Osteoblast (primary cell): ENCODE results near the gene SPANXD. TPM values are rescaled to one million over a fixed set of nuclear protein-coding genes. Genes with fewer than 3 reads are reported as not detected.

Source experiments
- DNase-seq: peaks from one replicate; pipeline ENCODE4 v3.0.0; 2011; ENCODE audit warnings: low spot score, mixed read lengths; ENCODE audit not compliant: insufficient read length; ENCODE audit errors: missing footprints
- H2AFZ ChIP-seq: 2 replicates; pipeline ENCODE4 v1.6.0; 2011; ENCODE audit warnings: mild to moderate bottlenecking, low read length
- H3K27ac ChIP-seq: 2 replicates; pipeline ENCODE4 v1.5.1; 2011; ENCODE audit warnings: mild to moderate bottlenecking, low read depth, low read length, moderate library complexity
- H3K27me3 ChIP-seq: 2 replicates; pipeline ENCODE4 v1.6.0; 2012; ENCODE audit warnings: mild to moderate bottlenecking, control low read depth, inconsistent platforms, low read length, moderate library complexity; ENCODE audit not compliant: insufficient read depth
- H3K36me3 ChIP-seq: 2 replicates; pipeline ENCODE4 v1.5.1; 2011; ENCODE audit warnings: mild to moderate bottlenecking, low read length, control low read depth, moderate library complexity; ENCODE audit not compliant: insufficient read depth
- H3K4me1 ChIP-seq: 2 replicates; pipeline ENCODE4 v1.5.1; 2011; ENCODE audit warnings: mild to moderate bottlenecking, low read length, control low read depth, moderate library complexity; ENCODE audit not compliant: insufficient read depth
- H3K4me2 ChIP-seq: 2 replicates; pipeline ENCODE4 v1.6.0; 2011; ENCODE audit warnings: mild to moderate bottlenecking, low read length; ENCODE audit not compliant: insufficient read depth
- H3K4me3 ChIP-seq: fragments of 200-600 bp; sonication (generic); 3 replicates; pipeline ENCODE4 v1.5.1; 2012; ENCODE audit warnings: mild to moderate bottlenecking, low read length, inconsistent platforms; ENCODE audit not compliant: insufficient read depth
- H3K79me2 ChIP-seq: 2 replicates; pipeline ENCODE4 v1.6.0; 2012; ENCODE audit warnings: mild to moderate bottlenecking, low read length, control low read depth, inconsistent platforms; ENCODE audit not compliant: insufficient read depth
- H3K9me3 ChIP-seq: 2 replicates; pipeline ENCODE4 v1.5.1; 2011; ENCODE audit warnings: low read depth, low read length, control low read depth
- H4K20me1 ChIP-seq: 2 replicates; pipeline ENCODE4 v1.6.0; 2012; ENCODE audit warnings: mild to moderate bottlenecking, low read length, control low read depth; ENCODE audit not compliant: insufficient read depth
- CTCF ChIP-seq: IDR thresholded peaks from 2 replicates; pipeline ENCODE4 v1.5.1; 2011; ENCODE audit warnings: mild to moderate bottlenecking, low read depth, low read length, moderate library complexity; ENCODE audit errors: extremely low read depth
- total RNA-seq: library from RNA; depleted of rRNA; stranded (reverse); fragments of >200 nt; gene quantifications from 2 replicates; pipeline ENCODE4 v1.2.3, GENCODE V29; 2012

The SPANXD gene
- total RNA-seq, 1 donor: not detected

GRCh38 chrX:141732031-141732430, 33.5 kb upstream of the SPANXD start:
- H3K4me1 ChIP-seq: no peaks in the 10 kb centered on the region
- H3K9me3 ChIP-seq: no peaks in the 10 kb centered on the region
- no peak overlapping the region for H3K4me3 ChIP-seq
- no peaks in the 10 kb centered on the region for H3K27me3 ChIP-seq
- no peaks in the 10 kb centered on the region for H4K20me1 ChIP-seq
- H3K4me2 ChIP-seq: no peak overlapping the region
- H2AFZ ChIP-seq: no peak overlapping the region
- H3K27ac ChIP-seq: no peak overlapping the region
- H3K79me2 ChIP-seq: no peaks in the 10 kb centered on the region
- TF ChIP-seq CTCF: no peak
- H3K36me3 ChIP-seq: no peaks in the 10 kb centered on the region
- no peak for DNase-seq

GRCh38 chrX:141724186-141724585, 25.6 kb upstream of the SPANXD start:
- TF ChIP-seq CTCF: no peak
- Histone ChIP-seq H3K4me2 (no peak overlapping the region), H3K27me3 (no peaks in the 10 kb centered on the region), H2AFZ (no peak overlapping the region), H3K79me2 (no peaks in the 10 kb centered on the region), H4K20me1 (no peaks in the 10 kb centered on the region), H3K36me3 (no peaks in the 10 kb centered on the region), H3K4me3 (no peak overlapping the region), H3K4me1 (no peaks in the 10 kb centered on the region), H3K27ac (no peak overlapping the region), H3K9me3 (no peaks in the 10 kb centered on the region)
- no peak for DNase-seq

- H3K27me3 ChIP-seq: no peaks in the 10 kb centered on the region
- no peaks in the 10 kb centered on the region for H3K9me3 ChIP-seq
- H3K79me2 ChIP-seq: no peaks in the 10 kb centered on the region
- no peak overlapping the region for H3K4me2 ChIP-seq
- H2AFZ ChIP-seq: no peak overlapping the region
- no peak for TF ChIP-seq CTCF
- H4K20me1 ChIP-seq: no peaks in the 10 kb centered on the region
- no peak for DNase-seq
- H3K4me1 ChIP-seq: no peaks in the 10 kb centered on the region
- no peak overlapping the region for H3K4me3 ChIP-seq
- H3K36me3 ChIP-seq: no peaks in the 10 kb centered on the region
- no peak overlapping the region for H3K27ac ChIP-seq
These were observed 16.1 kb upstream of the SPANXD start for GRCh38 chrX:141714680-141715079.

- Histone ChIP-seq H2AFZ (no peak overlapping the region), H3K4me3 (no peak overlapping the region), H3K9me3 (no peaks in the 10 kb centered on the region), H3K79me2 (no peaks in the 10 kb centered on the region), H3K4me1 (no peaks in the 10 kb centered on the region), H3K36me3 (no peaks in the 10 kb centered on the region), H3K27me3 (no peaks in the 10 kb centered on the region), H4K20me1 (no peaks in the 10 kb centered on the region), H3K4me2 (no peak overlapping the region), H3K27ac (no peak overlapping the region)
- no peak for TF ChIP-seq CTCF
- no peak for DNase-seq
These were observed 2.5 kb upstream of the SPANXD start for GRCh38 chrX:141701072-141701471.
